Karpas-422 (cell line): ENCODE data around the gene RNF125. TPM values are rescaled to one million over a fixed set of nuclear protein-coding genes. Genes with fewer than 3 reads are reported as not detected.

Source experiments
- DNase-seq: peaks from one replicate; pipeline ENCODE4 v3.0.0-alpha.2; 2015
- H2AFZ ChIP-seq: fragments of 200-600 bp; sonication (generic); 2 replicates; pipeline ENCODE4 v1.6.1; 2014; ENCODE audit warnings: antibody characterized with exemption, low read length, mixed read lengths
- H3K27ac ChIP-seq: fragments of 200-600 bp; sonication (generic); 2 replicates; pipeline ENCODE4 v1.5.1; 2014; ENCODE audit warnings: mild to moderate bottlenecking, low read length, moderate library complexity
- H3K27me3 ChIP-seq: fragments of 200-600 bp; sonication (generic); 2 replicates; pipeline ENCODE4 v1.6.1; 2014; ENCODE audit warnings: low read length, mixed read lengths
- H3K36me3 ChIP-seq: fragments of 200-600 bp; sonication (generic); 2 replicates; pipeline ENCODE4 v1.6.1; 2014; ENCODE audit warnings: low read length, mixed read lengths; ENCODE audit not compliant: insufficient read depth
- H3K4me1 ChIP-seq: fragments of 200-600 bp; sonication (generic); 2 replicates; pipeline ENCODE4 v1.6.1; 2014; ENCODE audit warnings: mild to moderate bottlenecking, low read length, mixed read lengths
- H3K4me2 ChIP-seq: fragments of 200-600 bp; sonication (generic); 2 replicates; pipeline ENCODE4 v1.6.1; 2014; ENCODE audit warnings: low read length, low read depth, mild to moderate bottlenecking; ENCODE audit not compliant: poor library complexity, severe bottlenecking
- H3K4me3 ChIP-seq: fragments of 200-600 bp; sonication (generic); 2 replicates; pipeline ENCODE4 v1.5.1; 2014; ENCODE audit warnings: mild to moderate bottlenecking, antibody characterized with exemption, low read length, mixed read lengths
- H3K79me2 ChIP-seq: fragments of 200-600 bp; sonication (generic); 2 replicates; pipeline ENCODE4 v1.6.1; 2014; ENCODE audit warnings: mild to moderate bottlenecking, low read length, mixed read lengths
- H3K9ac ChIP-seq: fragments of 200-600 bp; sonication (generic); 2 replicates; pipeline ENCODE4 v1.6.0; 2014; ENCODE audit warnings: low read length
- H3K9me2 ChIP-seq: fragments of 200-600 bp; sonication (generic), shearing (Covaris generic); replicated peaks from 2 replicates; pipeline ENCODE4 v1.6.0; 2014; ENCODE audit warnings: mild to moderate bottlenecking, low read length, moderate library complexity; ENCODE audit not compliant: insufficient read depth
- H3K9me3 ChIP-seq: fragments of 300-700, 200-600 bp; sonication (generic); 2 replicates; pipeline ENCODE4 v1.6.1; 2014; ENCODE audit warnings: low read length, mixed read lengths
- H4K20me1 ChIP-seq: fragments of 200-600 bp; sonication (generic); 2 replicates; pipeline ENCODE4 v1.6.1; 2014; ENCODE audit warnings: mild to moderate bottlenecking, antibody characterized with exemption, low read length, low read depth; ENCODE audit not compliant: insufficient read depth
- total RNA-seq: library from RNA; depleted of rRNA; stranded (reverse); fragments of >200 nt; shearing (Covaris generic); gene quantifications from 2 replicates; pipeline ENCODE4 v1.2.3, GENCODE V29; 2014; ENCODE audit warnings: low replicate concordance

Gene RNF125
- total RNA-seq, 1 experiment from 2014 or later, result not detected

DNA sequence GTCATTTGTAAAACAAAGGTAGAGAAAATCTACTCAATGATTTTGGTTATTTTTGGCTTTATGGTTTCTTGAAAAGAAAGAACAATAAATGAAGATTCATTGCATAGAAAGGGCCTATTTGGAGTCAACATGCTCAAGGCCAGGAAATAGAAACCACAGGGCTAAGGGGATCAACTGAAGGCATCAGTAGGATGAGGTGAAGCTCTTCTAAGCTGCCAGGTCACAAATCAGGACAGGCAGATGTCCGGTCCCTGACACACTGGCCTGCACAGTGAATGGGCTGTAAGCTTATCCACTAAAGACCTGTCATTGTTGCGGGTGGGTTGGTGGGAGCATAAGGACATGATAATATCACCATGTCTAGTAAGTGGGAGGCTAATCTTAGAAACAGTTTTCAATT, 41.4 kb downstream of the RNF125 start:
- H3K4me3 ChIP-seq, result no peak overlapping the region
- no peak overlapping the region for H2AFZ ChIP-seq
- H3K79me2 ChIP-seq, result no peaks in the 10 kb centered on the region
- H3K4me1 ChIP-seq, result no peaks in the 10 kb centered on the region
- no peaks in the 10 kb centered on the region for H3K36me3 ChIP-seq
- no peak for DNase-seq
- H3K27me3 ChIP-seq, result no peaks in the 10 kb centered on the region
- H3K4me2 ChIP-seq, result no peak overlapping the region
- no peaks in the 10 kb centered on the region for H3K9me3 ChIP-seq
- H3K9me2 ChIP-seq, result no peaks in the 10 kb centered on the region
- no peak overlapping the region for H3K9ac ChIP-seq
- no peak overlapping the region for H3K27ac ChIP-seq
- no peaks in the 10 kb centered on the region for H4K20me1 ChIP-seq

DNA sequence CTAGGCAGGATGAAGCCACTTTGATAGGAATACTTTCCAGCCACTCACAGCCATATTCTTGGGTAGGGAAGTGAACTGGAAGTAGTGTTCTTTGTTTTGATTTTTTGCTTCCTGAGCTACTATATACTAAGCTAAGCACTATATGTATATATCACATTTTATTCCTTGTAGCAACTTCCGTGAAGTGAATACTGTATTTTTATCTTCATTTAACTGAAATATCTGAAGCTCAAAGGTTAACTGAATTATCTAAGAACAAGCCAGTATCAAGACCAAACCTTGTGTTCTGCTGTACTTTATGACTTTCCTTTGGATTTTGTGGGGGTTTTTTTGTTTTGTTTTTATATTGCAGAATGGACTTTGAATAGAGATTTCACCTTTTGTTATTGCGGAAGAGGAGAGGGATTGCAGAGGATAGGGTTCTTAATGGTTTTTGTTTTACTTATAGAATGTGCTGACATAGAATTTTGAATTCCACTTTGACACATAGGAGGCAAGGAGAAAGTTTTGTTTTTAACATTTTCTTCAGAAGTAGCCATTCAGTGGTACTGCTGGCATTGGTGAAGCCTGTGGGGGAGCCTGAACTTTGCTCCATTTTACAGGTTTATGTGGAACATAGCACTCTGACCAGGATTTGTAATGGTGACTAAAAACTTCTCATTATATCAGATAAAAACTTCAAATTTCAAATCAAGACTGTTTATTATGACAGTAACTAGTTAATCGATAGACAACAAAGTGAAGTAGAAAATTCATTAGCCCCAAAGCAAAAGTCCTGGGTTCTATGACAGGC, 48.9 kb downstream of the RNF125 start:
- Histone ChIP-seq H4K20me1 (no peaks in the 10 kb centered on the region), H3K4me3 (no peak overlapping the region), H3K9me2 (no peaks in the 10 kb centered on the region), H3K9ac (no peak overlapping the region), H3K27me3 (no peaks in the 10 kb centered on the region), H3K36me3 (no peaks in the 10 kb centered on the region), H2AFZ (no peak overlapping the region), H3K9me3 (no peaks in the 10 kb centered on the region), H3K79me2 (no peaks in the 10 kb centered on the region), H3K4me1 (no peaks in the 10 kb centered on the region), H3K27ac (no peak overlapping the region), H3K4me2 (no peak overlapping the region)
- DNase-seq, result no peak

DNA sequence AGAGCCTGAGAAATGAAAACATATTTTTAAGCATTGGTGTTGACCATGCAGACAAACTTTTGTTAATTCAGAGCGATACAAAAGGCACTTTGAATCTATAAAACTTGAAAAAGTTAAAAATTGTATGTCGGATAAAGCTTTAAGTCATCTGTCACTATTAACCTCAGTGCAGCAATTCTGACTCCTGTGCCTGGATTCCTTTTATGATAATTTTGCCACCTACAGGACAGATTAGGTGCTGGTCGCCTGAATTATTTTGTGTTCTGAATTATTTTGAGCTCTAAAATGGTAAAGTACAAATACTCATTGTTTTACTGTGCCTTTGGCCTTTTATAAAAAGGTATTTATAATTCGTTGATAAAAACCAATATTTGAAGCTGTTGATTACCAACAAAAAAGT, 53.7 kb downstream of the RNF125 start:
- H3K27me3 ChIP-seq, result no peaks in the 10 kb centered on the region
- no peaks in the 10 kb centered on the region for H3K9me3 ChIP-seq
- H3K27ac ChIP-seq, result no peak overlapping the region
- no peak overlapping the region for H2AFZ ChIP-seq
- no peaks in the 10 kb centered on the region for H4K20me1 ChIP-seq
- no peak overlapping the region for H3K9ac ChIP-seq
- peak; percentile 56 for DNase-seq
- H3K4me2 ChIP-seq, result no peak overlapping the region
- no peaks in the 10 kb centered on the region for H3K36me3 ChIP-seq
- H3K79me2 ChIP-seq, result no peaks in the 10 kb centered on the region
- no peaks in the 10 kb centered on the region for H3K4me1 ChIP-seq
- no peaks in the 10 kb centered on the region for H3K9me2 ChIP-seq
- H3K4me3 ChIP-seq, result no peak overlapping the region

DNA sequence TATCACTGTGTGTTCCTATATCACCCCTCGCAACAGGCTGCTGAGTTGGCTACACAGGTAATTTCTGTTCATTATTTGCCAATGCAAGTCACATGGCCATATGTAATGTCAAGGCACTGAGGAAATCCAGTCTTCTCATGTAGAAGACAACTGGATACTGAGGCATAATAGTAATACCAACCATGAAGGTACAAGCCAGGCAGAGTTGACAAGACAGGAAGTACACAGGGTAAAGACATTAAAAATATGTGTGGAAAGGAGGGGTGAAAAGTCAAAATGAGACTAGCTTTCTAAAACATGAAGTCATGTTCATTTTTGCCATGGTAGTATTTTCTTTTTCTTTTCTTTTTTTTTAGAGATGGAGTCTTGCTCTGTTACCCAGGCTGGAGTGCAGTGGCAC, 55.6 kb downstream of the RNF125 start:
- no peak for DNase-seq

DNA sequence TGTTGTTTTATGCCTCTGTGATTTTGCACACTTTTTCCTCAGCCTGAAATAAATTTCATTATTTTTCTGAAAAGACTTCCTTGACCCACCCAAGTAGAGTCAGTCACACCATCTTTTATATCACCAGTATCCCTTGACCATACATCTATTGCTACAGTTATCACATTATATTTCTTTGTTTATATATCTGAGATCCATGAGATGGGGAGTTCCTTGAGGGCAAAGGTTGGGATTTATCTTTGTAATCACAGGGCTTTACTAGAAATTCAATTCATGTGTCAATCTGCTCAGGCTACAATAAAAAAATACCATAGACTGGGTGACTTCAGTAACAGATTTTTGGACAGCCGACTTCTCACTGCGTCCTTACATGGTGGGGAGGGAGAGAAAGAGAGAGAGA, 60.2 kb downstream of the RNF125 start:
- Histone ChIP-seq H3K27me3 (no peaks in the 10 kb centered on the region), H3K4me2 (no peak overlapping the region), H3K9me3 (no peaks in the 10 kb centered on the region), H3K4me1 (no peaks in the 10 kb centered on the region), H3K4me3 (no peak overlapping the region), H3K9me2 (no peaks in the 10 kb centered on the region), H3K9ac (no peak overlapping the region), H2AFZ (no peak overlapping the region), H3K27ac (no peak overlapping the region), H3K79me2 (no peaks in the 10 kb centered on the region), H3K36me3 (no peaks in the 10 kb centered on the region), H4K20me1 (no peaks in the 10 kb centered on the region)
- no peak for DNase-seq

More for the DNA sequence above, 55.6 kb downstream of the RNF125 start:
- H3K9me3 ChIP-seq, result no peaks in the 10 kb centered on the region
- H3K4me1 ChIP-seq, result no peaks in the 10 kb centered on the region
- H3K79me2 ChIP-seq, result no peaks in the 10 kb centered on the region
- no peaks in the 10 kb centered on the region for H4K20me1 ChIP-seq
- no peaks in the 10 kb centered on the region for H3K36me3 ChIP-seq
- no peak overlapping the region for H2AFZ ChIP-seq
- no peaks in the 10 kb centered on the region for H3K9me2 ChIP-seq
- H3K27ac ChIP-seq, result no peak overlapping the region
- no peak overlapping the region for H3K4me2 ChIP-seq
- H3K4me3 ChIP-seq, result no peak overlapping the region
- H3K27me3 ChIP-seq, result no peaks in the 10 kb centered on the region
- no peak overlapping the region for H3K9ac ChIP-seq

DNA sequence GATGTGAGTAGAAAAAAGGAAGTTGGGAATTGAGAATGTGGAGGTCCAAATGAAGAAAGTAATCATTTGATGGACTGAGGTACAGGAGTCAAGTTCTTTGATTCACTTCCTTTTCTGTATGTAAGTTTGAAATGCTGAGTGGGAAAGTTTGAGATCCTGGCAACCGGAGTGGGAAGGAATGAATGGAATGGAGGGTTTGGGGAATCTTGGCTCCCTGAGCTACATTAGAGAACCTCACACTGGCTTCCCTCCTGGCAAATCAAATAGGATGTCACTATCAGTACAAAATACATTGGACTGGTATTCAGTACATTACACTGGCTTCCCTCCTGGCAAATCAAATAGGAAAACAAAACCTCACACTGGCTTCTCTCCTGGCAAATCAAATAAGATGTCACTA, 63.3 kb downstream of the RNF125 start:
- H3K36me3 ChIP-seq, result no peaks in the 10 kb centered on the region
- H3K4me3 ChIP-seq, result no peak overlapping the region
- H3K27me3 ChIP-seq, result no peaks in the 10 kb centered on the region
- no peak overlapping the region for H3K9ac ChIP-seq
- no peaks in the 10 kb centered on the region for H4K20me1 ChIP-seq
- no peaks in the 10 kb centered on the region for H3K9me2 ChIP-seq
- H3K4me2 ChIP-seq, result no peak overlapping the region
- H3K9me3 ChIP-seq, result no peaks in the 10 kb centered on the region
- no peak overlapping the region for H2AFZ ChIP-seq
- peaks cover 9% of the 10 kb centered on the region for H3K4me1 ChIP-seq
- no peaks in the 10 kb centered on the region for H3K79me2 ChIP-seq
- H3K27ac ChIP-seq, result no peak overlapping the region
- DNase-seq, result no peak

DNA sequence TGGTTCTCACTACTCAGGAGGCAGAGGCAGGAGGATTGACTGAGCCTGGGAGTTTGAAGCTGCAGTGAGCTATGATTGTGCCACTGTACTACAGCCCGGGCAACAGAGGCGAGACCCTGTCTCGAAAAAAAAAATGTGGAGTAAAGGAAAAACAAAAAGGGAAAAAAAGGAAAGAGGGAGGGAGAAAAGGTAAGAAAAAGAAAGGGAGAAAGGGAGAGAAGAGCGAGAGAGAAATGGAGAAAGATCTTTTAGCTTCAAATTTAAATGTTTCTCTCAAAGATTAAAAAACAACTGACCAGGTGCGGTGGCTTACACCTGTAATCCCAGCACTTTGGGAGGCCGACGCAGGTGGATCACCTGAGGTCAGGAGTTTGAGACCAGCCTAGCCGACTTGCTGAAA, 65.2 kb downstream of the RNF125 start:
- no peak overlapping the region for H3K9ac ChIP-seq
- no peaks in the 10 kb centered on the region for H3K27me3 ChIP-seq
- DNase-seq, result no peak
- H4K20me1 ChIP-seq, result no peaks in the 10 kb centered on the region
- H3K79me2 ChIP-seq, result no peaks in the 10 kb centered on the region
- H3K4me3 ChIP-seq, result no peak overlapping the region
- H2AFZ ChIP-seq, result no peak overlapping the region
- H3K4me2 ChIP-seq, result no peak overlapping the region
- no peaks in the 10 kb centered on the region for H3K9me3 ChIP-seq
- H3K27ac ChIP-seq, result no peak overlapping the region
- no peaks in the 10 kb centered on the region for H3K9me2 ChIP-seq
- H3K4me1 ChIP-seq, result peaks cover 9% of the 10 kb centered on the region
- H3K36me3 ChIP-seq, result no peaks in the 10 kb centered on the region

DNA sequence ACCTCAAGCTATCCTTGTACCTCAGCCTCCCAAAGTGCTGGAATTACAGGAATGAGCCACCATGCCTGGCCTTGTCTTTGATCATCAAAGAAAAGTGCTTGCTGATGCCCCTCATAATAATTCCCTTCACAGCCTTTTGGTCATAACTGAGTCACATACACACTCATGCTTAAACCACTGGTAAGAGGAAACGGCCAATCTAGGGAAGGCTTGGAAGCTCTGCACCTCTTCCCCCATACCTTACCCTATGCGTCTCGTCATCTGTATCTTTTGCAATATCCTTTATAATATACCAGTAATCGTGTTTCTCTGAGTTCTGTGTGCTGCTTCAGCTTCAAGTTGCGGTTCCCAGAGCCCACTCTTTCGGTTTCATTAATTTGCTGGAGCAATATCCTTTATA, 68.3 kb downstream of the RNF125 start:
- no peaks in the 10 kb centered on the region for H3K79me2 ChIP-seq
- H4K20me1 ChIP-seq, result no peaks in the 10 kb centered on the region
- H3K9ac ChIP-seq, result no peak overlapping the region
- H3K4me1 ChIP-seq, result peaks cover 14% of the 10 kb centered on the region
- no peaks in the 10 kb centered on the region for H3K9me3 ChIP-seq
- no peak overlapping the region for H3K27ac ChIP-seq
- DNase-seq, result no peak
- H3K4me3 ChIP-seq, result no peak overlapping the region
- no peak overlapping the region for H3K4me2 ChIP-seq
- H3K9me2 ChIP-seq, result no peaks in the 10 kb centered on the region
- no peaks in the 10 kb centered on the region for H3K27me3 ChIP-seq
- H3K36me3 ChIP-seq, result no peaks in the 10 kb centered on the region
- no peak overlapping the region for H2AFZ ChIP-seq
